ENCODE data around the gene HELZ.

Gene HELZ

DNA sequence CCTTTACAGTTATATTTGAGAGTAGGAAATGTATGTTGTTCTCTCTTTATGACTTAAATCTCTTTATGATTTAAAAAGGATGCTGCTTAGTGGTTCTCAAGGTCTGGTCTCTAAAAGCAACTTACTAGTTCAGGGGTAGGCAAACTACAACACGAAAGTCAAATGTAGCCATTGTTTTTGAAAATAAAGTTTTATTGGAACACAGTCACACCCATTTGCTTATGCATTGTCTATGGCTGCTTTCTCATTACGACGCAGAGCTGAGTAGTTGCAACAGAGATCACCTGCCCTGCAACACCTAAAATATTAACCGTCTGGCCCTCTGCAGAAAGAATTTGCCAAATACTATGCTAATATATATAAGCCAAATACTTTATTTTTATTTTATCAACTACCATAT lies 58.2 kb downstream of the HELZ start:
- DNase-seq, result no peak
- no peaks in the 10 kb centered on the region for H3K27me3 Mint-ChIP-seq (ENCODE audit: low read depth, poor library complexity)
- TF ChIP-seq CTCF (IDR thresholded peaks at IDR 0.05), result no peak
- no peak overlapping the region for H3K27ac Mint-ChIP-seq
- H3K36me3 Mint-ChIP-seq (ENCODE audit: low read depth), result peaks cover 45% of the 10 kb centered on the region
- H3K4me1 Mint-ChIP-seq, result no peaks in the 10 kb centered on the region
- H3K9me3 Mint-ChIP-seq, result no peaks in the 10 kb centered on the region
- H3K4me3 Mint-ChIP-seq, result no peak overlapping the region

GRCh38 chr17:67183531-67183930 lies 61.5 kb downstream of the HELZ start:
- Mint-ChIP-seq H3K27ac (no peak overlapping the region), H3K27me3 (ENCODE audit: low read depth, poor library complexity) (no peaks in the 10 kb centered on the region), H3K9me3 (no peaks in the 10 kb centered on the region), H3K36me3 (ENCODE audit: low read depth) (peaks cover 41% of the 10 kb centered on the region), H3K4me3 (no peak overlapping the region), H3K4me1 (no peaks in the 10 kb centered on the region)
- TF ChIP-seq CTCF (IDR thresholded peaks at IDR 0.05), result no peak
- DNase-seq, result no peak

GRCh38 chr17:67181825-67182224 lies 63.2 kb downstream of the HELZ start:
- Mint-ChIP-seq H3K27me3 (ENCODE audit: low read depth, poor library complexity) (no peaks in the 10 kb centered on the region), H3K4me1 (no peaks in the 10 kb centered on the region)

GRCh38 chr17:67180275-67180674 lies 64.7 kb downstream of the HELZ start:
- Mint-ChIP-seq H3K9me3 (no peaks in the 10 kb centered on the region), H3K36me3 (ENCODE audit: low read depth) (peaks cover 36% of the 10 kb centered on the region), H3K4me1 (no peaks in the 10 kb centered on the region), H3K27me3 (ENCODE audit: low read depth, poor library complexity) (no peaks in the 10 kb centered on the region), H3K27ac (no peak overlapping the region), H3K4me3 (no peak overlapping the region)
- no peak for DNase-seq
- TF ChIP-seq CTCF (IDR thresholded peaks at IDR 0.05), result no peak

More at GRCh38 chr17:67181825-67182224, 63.2 kb downstream of the HELZ start:
- TF ChIP-seq CTCF (IDR thresholded peaks at IDR 0.05), result no peak
- no peaks in the 10 kb centered on the region for H3K9me3 Mint-ChIP-seq
- H3K4me3 Mint-ChIP-seq, result no peak overlapping the region
- no peak overlapping the region for H3K27ac Mint-ChIP-seq
- DNase-seq, result no peak
- peaks cover 32% of the 10 kb centered on the region for H3K36me3 Mint-ChIP-seq (ENCODE audit: low read depth)

- no peaks in the 10 kb centered on the region for H3K9me3 Mint-ChIP-seq
- no peak for TF ChIP-seq CTCF (IDR thresholded peaks at IDR 0.05)
- no peak overlapping the region for H3K4me3 Mint-ChIP-seq
- peaks cover 51% of the 10 kb centered on the region for H3K36me3 Mint-ChIP-seq (ENCODE audit: low read depth)
- no peak overlapping the region for H3K27ac Mint-ChIP-seq
- no peaks in the 10 kb centered on the region for H3K4me1 Mint-ChIP-seq
- no peak for DNase-seq
- no peaks in the 10 kb centered on the region for H3K27me3 Mint-ChIP-seq (ENCODE audit: low read depth, poor library complexity)
Measured at GRCh38 chr17:67178555-67178954, 66.4 kb downstream of the HELZ start.

- TF ChIP-seq CTCF (IDR thresholded peaks at IDR 0.05), result no peak
Measured at GRCh38 chr17:67177732-67178131, 67.3 kb downstream of the HELZ start.

More at GRCh38 chr17:67177732-67178131, 67.3 kb downstream of the HELZ start:
- DNase-seq, result no peak
- no peaks in the 10 kb centered on the region for H3K9me3 Mint-ChIP-seq
- no peak overlapping the region for H3K4me3 Mint-ChIP-seq
- no peak overlapping the region for H3K27ac Mint-ChIP-seq
- no peaks in the 10 kb centered on the region for H3K27me3 Mint-ChIP-seq (ENCODE audit: low read depth, poor library complexity)
- H3K36me3 Mint-ChIP-seq (ENCODE audit: low read depth), result peaks cover 55% of the 10 kb centered on the region
- no peaks in the 10 kb centered on the region for H3K4me1 Mint-ChIP-seq
